ENCODE results near the gene KRTAP10-8. TPM values are rescaled to one million over a fixed set of nuclear protein-coding genes. Genes with fewer than 3 reads are reported as not detected.
"Not testable (repeated sequence)": the region's sequence is repeated elsewhere in the genome, so short reads cannot be mapped to it uniquely, and the experiment has no call there.

The KRTAP10-8 gene
- total RNA-seq, 2 donors from 2014 or later: not detected

- intact Hi-C loops (cut with DNase I): no loop called here
- DNase-seq: no peak
- no peak for ATAC-seq
Observed at GRCh38 chr21:44594406-44594916, 17.4 kb upstream of the KRTAP10-8 start.

DNA sequence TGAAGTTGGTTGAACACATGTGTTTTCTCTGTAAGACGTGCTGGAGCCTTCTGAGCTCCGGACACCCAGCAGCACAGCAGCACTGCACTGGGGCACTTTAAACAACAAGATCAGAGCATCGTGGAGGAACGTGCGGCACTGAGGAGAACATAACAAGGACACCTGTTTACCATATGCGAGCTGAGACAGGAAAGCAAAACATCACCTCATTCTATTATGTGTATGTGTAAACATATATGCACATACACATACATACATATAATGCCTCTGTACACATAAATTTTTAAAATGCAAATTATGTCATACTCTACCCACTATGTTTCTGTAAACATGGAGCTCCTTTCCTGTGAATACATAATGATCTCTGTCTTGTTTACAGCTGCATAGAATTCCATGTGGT is 16.4 kb upstream of the KRTAP10-8 start:
- DNase-seq (no peak), ATAC-seq (no peak)
- intact Hi-C loops (cut with DNase I): no loop called here

DNA sequence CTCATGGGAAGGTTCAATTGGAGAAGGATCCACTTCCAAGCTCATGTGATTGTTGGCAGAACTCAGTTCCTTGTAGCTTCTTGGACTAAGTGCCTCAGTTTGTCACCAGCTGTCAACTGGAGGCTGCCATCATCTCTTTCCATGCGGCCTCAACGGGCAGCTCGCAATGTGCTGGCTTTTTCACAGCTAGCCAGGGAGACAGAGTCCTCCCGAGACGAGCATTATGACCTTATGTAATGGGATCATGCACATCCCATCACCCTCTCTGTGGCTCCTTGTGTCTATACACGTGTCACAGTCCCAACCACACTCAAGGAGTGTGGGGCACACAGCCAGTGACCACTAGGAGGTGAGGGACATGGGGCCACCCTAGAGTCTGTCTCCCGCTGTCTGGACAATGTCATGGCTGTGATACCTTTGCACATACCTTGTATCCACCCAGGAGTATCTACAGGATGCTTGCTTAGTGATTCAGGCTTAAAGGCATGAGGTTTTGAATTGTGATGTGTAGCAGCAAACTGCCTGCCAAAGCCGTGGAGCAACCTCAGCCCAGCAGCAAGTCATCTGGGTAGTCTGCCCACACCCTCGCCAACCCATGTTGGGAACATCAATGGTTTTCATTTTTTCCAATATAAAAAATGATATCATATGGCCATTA is 15.7 kb upstream of the KRTAP10-8 start:
- no peak for DNase-seq
- ATAC-seq: no peak

DNA sequence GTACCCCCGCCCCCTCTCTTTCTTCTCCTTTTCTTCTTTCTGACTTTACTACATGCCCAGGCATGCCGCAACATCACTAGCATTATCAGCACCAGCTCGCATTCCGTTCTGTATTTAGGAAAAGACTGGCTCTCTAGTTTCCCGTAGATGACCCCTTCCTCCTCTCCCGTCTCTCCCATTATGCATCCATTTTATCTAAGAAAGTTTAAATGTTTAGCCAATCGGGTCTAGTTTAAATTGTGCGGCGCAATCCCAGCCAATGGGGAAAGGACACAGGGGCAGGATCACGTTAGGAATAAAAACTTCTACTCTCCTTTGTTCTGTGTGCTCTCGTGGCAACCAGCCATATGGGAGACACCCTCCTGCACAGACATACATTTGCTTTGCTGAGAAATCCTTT is 13.8 kb upstream of the KRTAP10-8 start:
- DNase-seq: no peak
- no peak for ATAC-seq
- intact Hi-C loops (cut with DNase I): no loop called here

More for the DNA sequence above, 15.7 kb upstream of the KRTAP10-8 start:
- intact Hi-C loops (cut with DNase I): no loop called here

GRCh38 chr21:44599264-44600029 is 12.4 kb upstream of the KRTAP10-8 start:
- no peak for ATAC-seq
- DNase-seq: no peak
- intact Hi-C loops (cut with DNase I): no loop called here

- DNase-seq; intact Hi-C loops (cut with DNase I); ATAC-seq: not testable (repeated sequence)
Observed at GRCh38 chr21:44600118-44600978, 11.5 kb upstream of the KRTAP10-8 start, which contains the start of gene KRTAP10-7. Gene KRTAP10-7, plus strand, starts transcription at chr21:44600597. Its CDS starts 25 bp downstream, at chr21:44600622.

GRCh38 chr21:44601091-44601490 is 10.8 kb upstream of the KRTAP10-8 start:
- ATAC-seq; DNase-seq; intact Hi-C loops (cut with DNase I): not testable (repeated sequence)

DNA sequence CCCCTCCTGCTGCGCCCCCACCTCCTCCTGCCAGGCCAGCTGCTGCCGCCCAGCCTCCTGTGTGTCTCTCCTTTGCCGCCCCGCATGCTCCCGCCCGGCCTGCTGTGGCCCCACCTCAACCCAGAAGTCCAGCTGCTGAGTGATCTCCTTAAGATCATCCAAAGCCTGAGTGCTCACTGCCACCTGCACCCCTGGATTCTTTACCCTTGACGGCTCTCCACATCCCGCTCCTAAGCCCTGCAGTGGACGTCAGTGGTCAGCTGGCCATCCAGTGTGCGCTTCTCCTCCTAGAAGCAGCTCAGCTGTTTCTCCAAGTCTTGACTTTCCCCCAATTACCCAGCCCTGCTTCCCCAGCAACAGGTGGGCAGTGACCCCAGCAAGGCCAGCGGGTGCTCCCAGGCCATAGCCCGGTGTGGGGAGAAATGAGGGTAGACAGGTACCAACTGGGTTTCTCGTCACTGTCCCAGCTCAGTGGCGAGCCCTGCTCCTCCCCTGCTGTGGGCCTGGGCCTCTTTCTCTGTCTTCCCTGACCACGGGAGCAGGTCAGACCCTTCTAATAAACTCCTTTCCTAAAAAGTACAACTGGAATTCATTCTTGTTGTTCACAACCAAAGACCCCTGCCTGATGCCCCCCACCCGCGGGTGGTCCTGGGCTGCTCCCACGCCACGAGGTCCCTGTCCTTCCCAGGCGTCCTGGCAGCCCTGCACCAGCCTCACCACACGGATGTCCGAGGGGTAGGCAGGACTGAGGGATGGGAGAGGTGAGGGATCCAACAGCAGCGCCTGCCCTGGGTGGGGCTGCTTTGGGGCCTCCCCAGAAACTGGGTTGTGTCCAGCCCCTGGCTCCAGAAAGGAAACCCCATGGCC is 10.1 kb upstream of the KRTAP10-8 start:
- intact Hi-C loops (cut with DNase I): no loop called here
- DNase-seq (no peak), ATAC-seq (no peak)

GRCh38 chr21:44602463-44602850 is 9.4 kb upstream of the KRTAP10-8 start:
- no peak for DNase-seq
- intact Hi-C loops (cut with DNase I): no loop called here
- no peak for ATAC-seq

DNA sequence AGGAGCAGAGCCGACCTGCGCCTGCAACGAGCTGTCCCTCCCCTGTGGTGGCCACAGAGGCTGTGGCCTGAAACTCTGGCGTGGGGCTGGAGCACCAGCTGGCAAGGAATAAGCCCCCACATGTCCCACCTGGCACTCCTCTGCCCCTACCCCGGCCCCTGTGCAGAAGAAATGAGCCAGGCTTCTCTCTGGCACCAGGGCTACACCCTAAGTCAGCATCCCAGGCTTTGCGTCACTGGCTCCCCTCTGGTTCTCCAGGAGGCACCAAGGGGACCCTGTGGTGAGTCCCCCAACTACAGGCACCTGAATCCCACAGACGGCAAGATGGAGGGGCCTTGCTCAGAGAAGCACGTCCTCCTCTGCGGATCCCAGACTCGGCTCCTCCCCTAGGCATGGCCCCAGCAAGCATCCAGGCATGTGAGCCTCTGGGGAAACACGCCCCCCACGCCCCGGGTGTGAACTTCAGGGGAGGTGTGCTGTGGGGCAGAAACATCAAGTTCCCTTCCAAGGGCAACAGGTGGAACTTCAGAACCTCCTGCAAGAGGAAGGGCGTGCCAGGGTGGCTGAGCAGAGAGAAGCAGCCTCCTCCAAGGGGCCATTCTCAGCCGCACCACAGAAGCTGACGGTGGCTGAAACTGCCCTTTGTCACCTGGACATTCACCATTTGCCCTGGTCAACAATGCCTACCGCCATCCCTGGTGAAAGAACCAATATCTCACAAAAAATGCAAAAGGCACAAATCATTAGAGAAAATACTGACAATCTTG is 8.6 kb upstream of the KRTAP10-8 start:
- no peak for DNase-seq
- no peak for ATAC-seq
- intact Hi-C loops (cut with DNase I): no loop called here

DNA sequence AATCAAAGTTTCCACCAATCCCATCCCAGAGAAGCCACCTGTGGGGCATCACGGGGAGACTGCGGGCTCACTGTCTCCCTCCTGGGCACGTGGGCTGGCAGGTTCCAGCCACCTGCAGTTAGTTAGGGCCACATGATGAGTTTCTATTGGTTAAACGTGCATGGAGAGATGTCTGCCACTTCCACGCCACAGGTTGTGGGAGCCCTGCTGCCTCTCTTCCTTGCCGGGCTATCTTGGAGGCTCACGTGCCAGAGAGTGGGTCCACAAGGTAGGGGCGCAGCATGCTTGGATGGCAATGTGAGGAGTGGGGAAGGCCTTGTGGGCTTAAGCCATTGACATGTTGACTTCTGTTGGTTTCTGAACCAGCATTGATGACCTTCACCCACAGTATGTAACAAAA is 8.0 kb upstream of the KRTAP10-8 start:
- DNase-seq: no peak
- intact Hi-C loops (cut with DNase I): no loop called here
- no peak for ATAC-seq

GRCh38 chr21:44606495-44606894 is 5.4 kb upstream of the KRTAP10-8 start:
- no peak for ATAC-seq
- intact Hi-C loops (cut with DNase I): no loop called here
- DNase-seq: no peak

DNA sequence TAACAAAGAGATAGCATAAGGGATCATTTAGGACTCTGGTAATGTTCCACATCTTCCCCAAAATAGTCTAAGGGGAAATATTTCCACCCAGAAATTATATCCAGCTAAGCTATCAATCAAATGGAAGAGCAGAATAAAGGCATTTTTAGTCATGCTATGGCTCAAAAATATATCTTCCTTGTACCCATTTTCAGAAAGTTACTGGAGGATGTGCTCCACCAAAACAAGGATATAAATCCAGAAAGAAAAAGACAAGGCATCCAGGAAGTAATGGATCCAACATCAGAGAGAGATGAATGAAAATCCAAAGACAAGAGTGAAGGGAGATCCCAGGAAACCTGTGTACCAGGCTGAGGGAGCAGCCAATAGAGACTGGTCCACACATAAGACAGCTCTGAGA is 2.7 kb upstream of the KRTAP10-8 start:
- no peak for ATAC-seq
- DNase-seq: no peak
- intact Hi-C loops (cut with DNase I): no loop called here

DNA sequence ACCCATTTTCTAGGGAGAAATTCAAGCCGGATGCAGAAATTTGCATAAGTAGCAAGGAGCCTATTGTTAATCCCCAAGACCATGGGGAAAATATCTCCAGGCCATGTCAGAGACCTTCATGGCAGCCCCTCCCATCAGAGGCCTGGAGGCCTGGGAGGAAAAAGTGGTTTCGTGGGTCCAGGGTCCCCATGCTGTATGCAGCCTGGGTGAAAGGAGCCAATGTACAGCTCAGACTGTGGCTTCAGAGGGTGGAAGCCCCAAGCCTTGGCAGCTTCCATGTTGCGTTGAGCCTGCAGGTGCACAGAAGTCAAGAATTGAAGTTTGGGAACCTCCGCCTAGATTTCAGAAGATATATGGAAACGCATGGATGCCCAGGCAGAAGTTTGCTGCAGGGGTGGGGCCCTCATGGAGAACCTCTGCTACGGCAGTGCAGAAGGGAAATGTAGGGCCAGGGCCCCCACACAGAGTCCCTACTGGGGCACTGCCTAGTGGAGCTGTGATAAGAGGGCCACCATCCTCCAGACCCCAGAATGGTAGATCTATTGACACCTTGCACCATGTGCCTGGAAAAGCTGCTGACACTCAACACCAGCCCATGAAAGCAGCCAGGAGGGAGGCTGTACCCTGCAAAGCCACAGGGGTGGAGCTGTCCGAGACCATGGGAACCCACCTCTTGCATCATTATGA is 1.6 kb upstream of the KRTAP10-8 start:
- ATAC-seq; DNase-seq; intact Hi-C loops (cut with DNase I): not testable (repeated sequence)

DNA sequence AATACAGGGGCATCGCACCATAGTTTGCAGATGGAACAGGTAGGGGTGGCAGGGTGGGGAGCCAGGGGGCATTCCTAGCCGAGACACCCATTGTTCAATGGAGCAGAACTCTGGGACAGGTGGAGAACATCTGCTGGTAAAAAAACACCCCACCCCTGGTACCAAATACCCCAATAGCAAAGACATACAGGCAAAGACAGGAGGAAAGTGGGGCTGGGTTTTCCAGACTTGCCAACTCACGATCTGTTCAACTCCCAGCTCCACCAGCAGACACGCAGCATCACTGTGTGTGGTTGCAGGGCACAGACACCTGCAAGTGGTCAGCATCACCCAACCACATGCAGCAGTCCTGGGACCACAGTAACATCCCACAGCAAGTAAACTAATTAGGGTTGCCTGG is 328 bp upstream of the KRTAP10-8 start:
- ATAC-seq (no peak), DNase-seq (no peak)
- intact Hi-C loops (cut with DNase I): no loop called here

DNA sequence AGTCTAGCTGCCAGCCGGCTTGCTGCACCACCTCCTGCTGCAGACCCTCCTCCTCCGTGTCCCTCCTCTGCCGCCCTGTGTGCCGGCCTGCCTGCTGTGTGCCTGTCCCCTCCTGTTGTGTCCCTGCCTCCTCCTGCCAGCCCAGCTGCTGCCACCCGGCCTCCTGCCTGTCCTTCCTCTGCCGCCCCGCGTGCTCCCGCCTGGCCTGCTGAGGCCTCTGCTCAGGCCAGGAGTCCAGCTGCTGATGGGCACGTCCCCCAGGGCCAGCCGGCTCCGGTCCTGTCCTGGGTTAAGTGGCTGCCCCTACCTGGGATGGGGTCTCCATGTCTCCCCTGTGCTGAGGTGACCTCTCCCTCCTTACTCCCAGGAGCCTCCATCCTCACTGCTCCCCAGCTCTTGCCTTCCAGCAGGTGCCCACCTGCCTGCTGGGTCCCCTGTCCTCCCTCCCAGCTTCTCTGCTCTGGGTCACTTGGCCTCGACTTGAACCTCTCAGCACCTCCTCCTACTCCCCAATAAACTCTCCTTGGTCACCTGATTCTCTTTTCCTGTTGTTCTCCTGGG is 870 bp downstream of the KRTAP10-8 start:
- ATAC-seq (no peak), DNase-seq (no peak)
- intact Hi-C loops (cut with DNase I): no loop called here

All from left cardiac atrium (tissue), 4 donors.